T-helper 17 cell (primary cell): Measurements from ENCODE around the gene PRICKLE3. TPM values are rescaled to one million over a fixed set of nuclear protein-coding genes. Genes with fewer than 3 reads are reported as not detected.

Experiments used
- total RNA-seq, 4 donors: library from RNA in 2 of 4; stranded (reverse) in 2 of 4; gene quantifications; one replicate each; pipeline ENCODE4 v1.2.3 and lab custom pipeline; 2022 to 2026

The PRICKLE3 gene
- total RNA-seq, 2 donors from 2014 or later, result 4.8 to 7.5 TPM

Other genes with a start within 250 kb of the PRICKLE3 start
- 10 to 100 TPM; 91.0 to 91.6 TPM for gene OTUD5, start 228.8 kb downstream of the PRICKLE3 start, total RNA-seq
- 1 to 10 TPM; 2.2 to 3.2 TPM for gene KCND1, start 214.5 kb downstream of the PRICKLE3 start, total RNA-seq
- 100 to 1,000 TPM; 107 to 123 TPM for gene GRIPAP1, start 184.1 kb downstream of the PRICKLE3 start, total RNA-seq
- 10 to 100 TPM; 38.9 to 46.4 TPM for gene TFE3, start 143.0 kb downstream of the PRICKLE3 start, total RNA-seq
- gene CCDC120, start 127.4 kb downstream of the PRICKLE3 start, total RNA-seq, result 10 to 100 TPM; 10.8 to 11.8 TPM
- 10 to 100 TPM; 18.8 to 20.6 TPM for gene PRAF2, start 112.4 kb downstream of the PRICKLE3 start, total RNA-seq
- gene WDR45, start 106.5 kb downstream of the PRICKLE3 start, total RNA-seq, result 10 to 100 TPM; 69.9 to 73.5 TPM
- gene GPKOW, start 62.6 kb downstream of the PRICKLE3 start, total RNA-seq, result 10 to 100 TPM; 13.5 to 14.4 TPM
- 1 to 10 TPM; 1.0 to 1.1 TPM for gene MAGIX, start 23.6 kb downstream of the PRICKLE3 start, total RNA-seq
- 100 to 1,000 TPM; 180 to 203 TPM for gene PLP2, start 14.5 kb downstream of the PRICKLE3 start, total RNA-seq
- under 1 TPM; 0.30 to 0.60 TPM for gene SYP, start 13.8 kb upstream of the PRICKLE3 start, total RNA-seq
- under 1 TPM; 0.47 to 0.67 TPM for gene CACNA1F, start 47.0 kb upstream of the PRICKLE3 start, total RNA-seq
- 10 to 100 TPM; 18.2 to 22.8 TPM for gene CCDC22, start 49.1 kb upstream of the PRICKLE3 start, total RNA-seq
- 10 to 100 TPM; 16.1 to 19.1 TPM for gene FOXP3, start 78.3 kb upstream of the PRICKLE3 start, total RNA-seq
- 10 to 100 TPM in 1 of 2 donors, 1 to 10 TPM in 1; 8.3 to 10.8 TPM for gene PPP1R3F, start 83.4 kb upstream of the PRICKLE3 start, total RNA-seq
- gene GAGE10, start 117.3 kb upstream of the PRICKLE3 start, total RNA-seq, result not detected
- gene GAGE12J, start 135.7 kb upstream of the PRICKLE3 start, total RNA-seq, result not detected
- gene GAGE13, start 145.2 kb upstream of the PRICKLE3 start, total RNA-seq, result not detected